K562 (cell line): ENCODE data around the gene SENP8. TPM values are rescaled to one million over a fixed set of nuclear protein-coding genes. Genes with fewer than 3 reads are reported as not detected.
A peak's percentile ranks its signal among the peaks of the same experiment; 100 is the strongest.

Experiments
- CUX1 ChIP-seq: fragments of 200-800 bp; sonication (Bioruptor generic); IDR thresholded peaks from 2 replicates; pipeline ENCODE4 v1.6.1; 2016; ENCODE audit warnings: missing genetic modification characterization, missing compliant biosample characterization
- DACH1 ChIP-seq: fragments of 450-650 bp; IDR thresholded peaks from 2 replicates; pipeline ENCODE4 v1.6.1; 2018; ENCODE audit not compliant: partially characterized antibody
- EGR1 ChIP-seq: fragments of 450-650 bp; conservative IDR thresholded peaks from 2 replicates; pipeline ENCODE4 v1.6.1; 2017; ENCODE audit warnings: mild to moderate bottlenecking
- EHMT2 ChIP-seq: fragments of 450-650 bp; IDR thresholded peaks from 2 replicates; pipeline ENCODE4 v1.6.1; 2018; ENCODE audit warnings: antibody characterized with exemption
- HMGN3 ChIP-seq: IDR thresholded peaks from 2 replicates; pipeline ENCODE4 v1.6.1; 2011; ENCODE audit warnings: borderline replicate concordance, low read depth, mild to moderate bottlenecking, mixed read lengths, low read length; ENCODE audit not compliant: insufficient read length; ENCODE audit errors: extremely low read depth
- KAT8 ChIP-seq: fragments of 450-650 bp; IDR thresholded peaks from 2 replicates; pipeline ENCODE4 v1.6.1; 2016; ENCODE audit warnings: low read depth, mild to moderate bottlenecking
- MTA2 ChIP-seq: fragments of 450-650 bp; IDR thresholded peaks from 2 replicates; pipeline ENCODE4 v1.6.1; 2016; ENCODE audit warnings: low read depth
- NCOA2 ChIP-seq, 2 experiments: fragments of 450-650 bp; IDR thresholded peaks; 2 replicates each; pipeline ENCODE4 v1.6.1; 2018; ENCODE audit warnings: mild to moderate bottlenecking in 2 of 2, moderate library complexity in 1 of 2; ENCODE audit not compliant: partially characterized antibody in 2 of 2
- NR0B1 ChIP-seq: fragments of 450-650 bp; IDR thresholded peaks from one replicate; pipeline ENCODE4 v1.6.1; 2018; ENCODE audit warnings: mild to moderate bottlenecking, moderate library complexity; ENCODE audit not compliant: partially characterized antibody
- NR2F6 ChIP-seq: fragments of 450-650 bp; formaldehyde crosslinking; IDR thresholded peaks from 2 replicates; pipeline ENCODE4 v1.4.0; 2020; ENCODE audit warnings: mild to moderate bottlenecking
- SIN3A ChIP-seq, 2 experiments: fragments of 150-350 bp in 1 of 2; IDR thresholded peaks; 2 replicates each; pipeline ENCODE4 v1.6.1; 2011 to 2016; ENCODE audit warnings: borderline replicate concordance in 2 of 2, low read depth in 2 of 2, low read length in 2 of 2, mild to moderate bottlenecking in 2 of 2, moderate library complexity in 2 of 2; ENCODE audit not compliant: control insufficient read depth in 1 of 2
- SMAD1 ChIP-seq: fragments of 150-350 bp; IDR thresholded peaks from 2 replicates; pipeline ENCODE4 v1.6.1; 2014; ENCODE audit warnings: low read length, low read depth; ENCODE audit not compliant: partially characterized antibody
- ZBTB8A ChIP-seq: fragments of 450-650 bp; IDR thresholded peaks from 2 replicates; pipeline ENCODE4 v1.6.1; 2018; ENCODE audit warnings: mild to moderate bottlenecking, moderate library complexity; ENCODE audit not compliant: partially characterized antibody
- ZC3H8 ChIP-seq: fragments of 450-650 bp; IDR thresholded peaks from 2 replicates; pipeline ENCODE4 v1.6.1; 2017
- ZNF395 ChIP-seq: fragments of 200-800 bp; sonication (Bioruptor generic); IDR thresholded peaks from 2 replicates; pipeline ENCODE4 v1.6.1; 2017; ENCODE audit warnings: missing genetic modification characterization, missing compliant biosample characterization
- ZZZ3 ChIP-seq: fragments of 450-650 bp; IDR thresholded peaks from 2 replicates; pipeline ENCODE4 v1.6.1; 2016; ENCODE audit warnings: antibody characterized with exemption, mild to moderate bottlenecking, moderate library complexity
- polyA plus RNA-seq, 8 experiments: library from polyadenylated mRNA; depleted of rRNA in 4 of 8; stranded (reverse) in 5 of 8; unstranded in 3 of 8; fragments of >200 nt; fragmentation: Nextera tagmentation in 2 of 8; fragmentation: Illumina TruSeq in 1 of 8; extraction: Ambion mirVana in 2 of 8; extraction: Trizol in 1 of 8; gene quantifications; 2 replicates each; pipeline versions ENCODE4 v1.2.1 to v1.2.3, GENCODE V29; 2011 to 2014; ENCODE audit warnings: inconsistent platforms in 1 of 8, missing spikeins in 1 of 8
- total RNA-seq, 7 experiments: library from RNA; depleted of rRNA in 6 of 7; stranded (reverse); fragments of >200 nt in 6 of 7; fragmentation: Illumina TruSeq in 2 of 7; extraction: Trizol in 2 of 7; gene quantifications; 2 replicates each; pipeline versions ENCODE4 v1.2.1 to v1.2.3, GENCODE V29; 2011 to 2021; ENCODE audit warnings: low replicate concordance in 1 of 7
- TF ChIP-seq, protein P1 (sequence below), 2 experiments: fragments of 200-800 bp in 1 of 2; sonication (Bioruptor generic) in 1 of 2; sonication (generic) in 1 of 2; formaldehyde crosslinking in 1 of 2; IDR thresholded peaks in 1 of 2; conservative IDR thresholded peaks in 1 of 2; 2 replicates each; pipeline versions ENCODE4 v1.5.0 to v1.6.1; 2016 to 2020; ENCODE audit warnings: missing compliant biosample characterization in 1 of 2, missing genetic modification characterization in 1 of 2, missing genetic modification reagents in 1 of 2

SENP8 gene
- total and polyA plus RNA-seq, 9 of the 15 experiments (the other 6 are each of a cell fraction or from before 2014, with no cell fraction given) = 1.4 to 5.4 (median 2.4) TPM

GRCh38 chr15:72118017-72118978, at the start of gene SENP8, which contains the start of gene MYO9A (continued):
- TF ChIP-seq, protein P1, sequence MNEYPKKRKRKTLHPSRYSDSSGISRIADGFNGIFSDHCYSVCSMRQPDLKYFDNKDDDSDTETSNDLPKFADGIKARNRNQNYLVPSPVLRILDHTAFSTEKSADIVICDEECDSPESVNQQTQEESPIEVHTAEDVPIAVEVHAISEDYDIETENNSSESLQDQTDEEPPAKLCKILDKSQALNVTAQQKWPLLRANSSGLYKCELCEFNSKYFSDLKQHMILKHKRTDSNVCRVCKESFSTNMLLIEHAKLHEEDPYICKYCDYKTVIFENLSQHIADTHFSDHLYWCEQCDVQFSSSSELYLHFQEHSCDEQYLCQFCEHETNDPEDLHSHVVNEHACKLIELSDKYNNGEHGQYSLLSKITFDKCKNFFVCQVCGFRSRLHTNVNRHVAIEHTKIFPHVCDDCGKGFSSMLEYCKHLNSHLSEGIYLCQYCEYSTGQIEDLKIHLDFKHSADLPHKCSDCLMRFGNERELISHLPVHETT (CRISPR knock-in tag; conservative IDR thresholded peaks at IDR 0.05 in 1 of 2, IDR thresholded peaks at IDR 0.05 in 1 of 2) = peak in 1 of 2 experiments; percentile 84; a peak in 2 of 4 replicates
- TF ChIP-seq NR0B1 (no peak), EHMT2 (no peak), EGR1 (peak; percentile 95), MTA2 (no peak), CUX1 (CRISPR knock-in tag) (no peak), ZC3H8 (no peak), KAT8 (no peak), ZNF395 (CRISPR knock-in tag) (peak; percentile 50; the same call in 1 of the 2 replicates), HMGN3 (peak; percentile 84), NR2F6 (CRISPR knock-in tag) (no peak), DACH1 (no peak), SIN3A (IDR thresholded peaks at IDR 0.05; ENCODE audit: borderline replicate concordance in 2 of 2, control insufficient read depth in 1 of 2, low read depth in 2 of 2, low read length in 2 of 2) (peak; percentile 22 to 48; a peak in 1 of 4 replicates), NCOA2 (IDR thresholded peaks at IDR 0.05; ENCODE audit: partially characterized antibody in 2 of 2) (no peak), ZZZ3 (no peak), SMAD1 (peak; percentile 10), ZBTB8A (no peak)
